HG02571 (cell line): ENCODE results near the gene RAPGEF3.
A peak's percentile ranks its signal among the peaks of the same experiment; 100 is the strongest.

Experiments used
- ATAC-seq: cut with Tn5 transposase; IDR thresholded peaks from one replicate; pipeline ENCODE4 v1.9.1; 2021; ENCODE audit warnings: mild to moderate bottlenecking, moderate library complexity; ENCODE audit not compliant: unreplicated experiment

The RAPGEF3 gene

GRCh38 chr12:47758834-47759690 is at the start of gene RAPGEF3:
Gene RAPGEF3, minus strand, starts transcription at chr12:47758880. Its CDS starts 324 bp downstream, at chr12:47758556.
- peak; percentile 43 for ATAC-seq

- no peak for ATAC-seq
Observed at GRCh38 chr12:47808050-47808449, 49.4 kb upstream of the RAPGEF3 start.

GRCh38 chr12:47807338-47807737 is 48.7 kb upstream of the RAPGEF3 start:
- no peak for ATAC-seq

- ATAC-seq, result no peak
Observed at GRCh38 chr12:47805417-47805816, 46.7 kb upstream of the RAPGEF3 start.

GRCh38 chr12:47804171-47804570 is 45.5 kb upstream of the RAPGEF3 start:
- no peak for ATAC-seq

GRCh38 chr12:47803191-47803875 is 44.7 kb upstream of the RAPGEF3 start:
- ATAC-seq, result no peak

- no peak for ATAC-seq
Observed at GRCh38 chr12:47802312-47802711, 43.6 kb upstream of the RAPGEF3 start.

GRCh38 chr12:47801904-47802246 is 43.2 kb upstream of the RAPGEF3 start:
- ATAC-seq, result no peak

GRCh38 chr12:47801170-47801903 is 42.7 kb upstream of the RAPGEF3 start:
- no peak for ATAC-seq

GRCh38 chr12:47800582-47800981 is 41.9 kb upstream of the RAPGEF3 start:
- ATAC-seq, result no peak

- no peak for ATAC-seq
Observed at GRCh38 chr12:47799357-47799955, 40.8 kb upstream of the RAPGEF3 start.

- no peak for ATAC-seq
Observed at GRCh38 chr12:47798382-47798948, 39.8 kb upstream of the RAPGEF3 start.

- ATAC-seq, result no peak
Observed at GRCh38 chr12:47797441-47797840, 38.8 kb upstream of the RAPGEF3 start.

- no peak for ATAC-seq
Observed at GRCh38 chr12:47795814-47796411, 37.2 kb upstream of the RAPGEF3 start.

- ATAC-seq, result no peak
Observed at GRCh38 chr12:47795121-47795813, 36.6 kb upstream of the RAPGEF3 start.

- no peak for ATAC-seq
Observed at GRCh38 chr12:47794679-47795078, 36.0 kb upstream of the RAPGEF3 start.

- ATAC-seq, result no peak
Observed at GRCh38 chr12:47793015-47793681, 34.5 kb upstream of the RAPGEF3 start.

- ATAC-seq, result no peak
Observed at GRCh38 chr12:47791874-47792273, 33.2 kb upstream of the RAPGEF3 start.

- no peak for ATAC-seq
Observed at GRCh38 chr12:47791351-47791746, 32.7 kb upstream of the RAPGEF3 start.
